SK-N-MC (cell line): Measurements from ENCODE around the gene PBX1.

Source experiments
- DNase-seq: peaks from one replicate; pipeline ENCODE4 v3.0.0-alpha.2; 2011; ENCODE audit warnings: low read depth, low spot score
- H3K27ac ChIP-seq: fragments of 200-600 bp; sonication (generic); 2 replicates; pipeline ENCODE4 v1.5.1; 2016; ENCODE audit warnings: mixed run types
- H3K36me3 ChIP-seq: fragments of 200-600 bp; sonication (generic); 2 replicates; pipeline ENCODE4 v1.6.1; 2017; ENCODE audit warnings: antibody characterized with exemption, low read length, mixed read lengths; ENCODE audit not compliant: insufficient read depth
- H3K4me3 ChIP-seq: fragments of 200-600 bp; sonication (generic); 2 replicates; pipeline ENCODE4 v1.5.1; 2016
- H3K9ac ChIP-seq: fragments of 200-600 bp; sonication (generic); 2 replicates; pipeline ENCODE4 v1.8.0; 2017; ENCODE audit warnings: mixed run types, mixed read lengths; ENCODE audit not compliant: insufficient read length
- H3K9me3 ChIP-seq: fragments of 200-600 bp; sonication (generic); 2 replicates; pipeline ENCODE4 v1.6.1; 2017; ENCODE audit warnings: low read depth, mild to moderate bottlenecking, antibody characterized with exemption, low read length, moderate library complexity, mixed read lengths
- EZH2 ChIP-seq: fragments of 200-600 bp; sonication (generic); IDR thresholded peaks from one replicate; pipeline ENCODE4 v1.6.1; 2017; ENCODE audit warnings: antibody characterized with exemption
- FOXP2 ChIP-seq: optimal IDR thresholded peaks from 2 replicates; pipeline ENCODE3; 2011; ENCODE audit warnings: mild to moderate bottlenecking, moderate library complexity; ENCODE audit not compliant: insufficient read depth; ENCODE audit errors: extremely low read length, control extremely low read depth
- POLR2AphosphoS5 ChIP-seq: IDR thresholded peaks from 2 replicates; pipeline ENCODE4 v1.6.1; 2012; ENCODE audit warnings: mild to moderate bottlenecking, low read depth, low read length, borderline replicate concordance

PBX1 gene

DNA sequence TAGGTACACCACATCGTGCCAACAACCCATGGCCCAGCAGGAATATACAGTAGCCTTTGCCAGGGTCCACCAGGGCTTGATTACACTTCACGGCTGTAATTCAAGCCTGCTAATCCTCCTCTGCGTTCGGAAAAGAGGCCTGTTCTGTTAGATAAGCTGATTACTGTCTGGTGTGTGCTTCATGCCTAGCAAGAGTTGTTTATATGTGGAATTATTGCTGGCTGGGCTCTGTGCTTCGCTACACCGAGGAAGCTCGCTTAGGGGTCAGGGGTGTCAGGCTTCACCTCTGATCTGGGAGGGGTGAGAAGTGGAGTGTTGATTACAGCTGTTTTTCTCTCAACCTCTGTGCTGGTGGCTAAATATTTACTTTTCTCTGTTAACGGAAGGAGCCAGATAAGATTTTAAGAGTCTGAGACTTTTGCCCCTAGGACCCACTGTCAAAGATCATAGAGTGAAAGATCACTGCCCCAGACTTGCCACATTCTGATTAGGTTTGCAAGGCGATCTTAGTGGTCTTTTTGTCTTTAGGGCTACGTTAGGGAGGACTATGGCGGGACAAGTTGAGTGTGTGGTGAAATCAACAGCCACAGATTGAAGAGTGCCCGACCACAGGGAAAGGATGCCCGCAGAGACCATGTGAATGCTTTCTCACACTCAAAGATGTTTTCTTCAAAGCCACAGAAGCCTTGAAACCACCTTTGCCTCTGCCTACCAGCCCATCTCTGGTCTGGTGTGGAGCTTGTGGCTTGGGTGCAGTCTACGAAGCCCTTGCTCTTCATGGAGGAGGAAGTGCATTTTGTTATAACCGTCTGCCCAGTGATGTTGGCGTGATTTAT is 216.1 kb downstream of the PBX1 start:
- Histone ChIP-seq H3K9ac (no peak overlapping the region), H3K4me3 (no peak overlapping the region), H3K27ac (no peak overlapping the region; the same call in 1 of the 2 replicates), H3K9me3 (no peaks in the 10 kb centered on the region), H3K36me3 (no peaks in the 10 kb centered on the region)
- no peak for TF ChIP-seq FOXP2
- no peak for TF ChIP-seq EZH2
- TF ChIP-seq POLR2AphosphoS5, result no peak
- DNase-seq, result no peak

- Histone ChIP-seq H3K36me3 (no peaks in the 10 kb centered on the region), H3K4me3 (no peak overlapping the region), H3K27ac (no peak overlapping the region), H3K9ac (no peak overlapping the region), H3K9me3 (no peaks in the 10 kb centered on the region)
- DNase-seq, result no peak
- TF ChIP-seq EZH2, result no peak
- no peak for TF ChIP-seq POLR2AphosphoS5
- no peak for TF ChIP-seq FOXP2
Measured at GRCh38 chr1:164777518-164777917, 218.5 kb downstream of the PBX1 start.

DNA sequence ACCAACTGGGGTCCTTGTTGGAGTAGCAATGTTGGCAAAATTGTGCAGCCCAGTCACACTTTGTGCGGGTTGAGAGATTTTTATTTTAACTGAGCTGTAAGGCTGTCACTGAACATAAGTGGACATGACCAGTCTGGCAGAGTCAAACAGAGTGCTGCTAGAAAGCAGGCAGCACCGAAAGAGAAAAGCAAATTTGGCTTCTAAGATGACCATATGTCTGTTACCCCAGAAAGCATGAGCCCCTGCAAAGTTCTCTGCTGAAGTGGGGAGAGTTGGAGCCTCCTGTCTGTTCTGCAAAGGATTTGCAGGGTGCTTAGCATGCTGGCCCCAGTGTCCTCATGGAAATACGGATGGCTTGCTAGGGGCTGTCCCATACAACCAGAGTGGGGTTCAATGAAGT is 220.4 kb downstream of the PBX1 start:
- Histone ChIP-seq H3K27ac (no peak overlapping the region), H3K4me3 (no peak overlapping the region), H3K36me3 (no peaks in the 10 kb centered on the region), H3K9me3 (no peaks in the 10 kb centered on the region), H3K9ac (no peak overlapping the region)
- DNase-seq, result no peak
- TF ChIP-seq FOXP2 (no peak), EZH2 (no peak), POLR2AphosphoS5 (no peak)

GRCh38 chr1:164780111-164780812 is 221.3 kb downstream of the PBX1 start:
- Histone ChIP-seq H3K4me3 (0 out of 2 replicates have a peak overlapping the region, but pooled peaks have one; percentile 15), H3K36me3 (no peaks in the 10 kb centered on the region), H3K9ac (no peak overlapping the region), H3K9me3 (no peaks in the 10 kb centered on the region), H3K27ac (peak overlapping the region; percentile 55)
- no peak for DNase-seq
- TF ChIP-seq POLR2AphosphoS5 (no peak), EZH2 (no peak), FOXP2 (no peak)

GRCh38 chr1:164780863-164781262 is 221.9 kb downstream of the PBX1 start:
- peak overlapping the region; percentile 55 for H3K27ac ChIP-seq
- H3K9ac ChIP-seq, result no peak overlapping the region
- H3K36me3 ChIP-seq, result no peaks in the 10 kb centered on the region
- H3K9me3 ChIP-seq, result no peaks in the 10 kb centered on the region
- TF ChIP-seq FOXP2 (no peak), EZH2 (no peak), POLR2AphosphoS5 (no peak)
- H3K4me3 ChIP-seq, result no peak overlapping the region
- DNase-seq, result no peak

GRCh38 chr1:164781972-164782371 is 223.0 kb downstream of the PBX1 start:
- H3K36me3 ChIP-seq, result no peaks in the 10 kb centered on the region
- DNase-seq, result no peak
- no peak overlapping the region for H3K9ac ChIP-seq
- no peaks in the 10 kb centered on the region for H3K9me3 ChIP-seq
- peak overlapping the region; percentile 36; the same call in 1 of the 2 replicates for H3K27ac ChIP-seq
- no peak overlapping the region for H3K4me3 ChIP-seq
- TF ChIP-seq FOXP2 (no peak), EZH2 (no peak), POLR2AphosphoS5 (no peak)

DNA sequence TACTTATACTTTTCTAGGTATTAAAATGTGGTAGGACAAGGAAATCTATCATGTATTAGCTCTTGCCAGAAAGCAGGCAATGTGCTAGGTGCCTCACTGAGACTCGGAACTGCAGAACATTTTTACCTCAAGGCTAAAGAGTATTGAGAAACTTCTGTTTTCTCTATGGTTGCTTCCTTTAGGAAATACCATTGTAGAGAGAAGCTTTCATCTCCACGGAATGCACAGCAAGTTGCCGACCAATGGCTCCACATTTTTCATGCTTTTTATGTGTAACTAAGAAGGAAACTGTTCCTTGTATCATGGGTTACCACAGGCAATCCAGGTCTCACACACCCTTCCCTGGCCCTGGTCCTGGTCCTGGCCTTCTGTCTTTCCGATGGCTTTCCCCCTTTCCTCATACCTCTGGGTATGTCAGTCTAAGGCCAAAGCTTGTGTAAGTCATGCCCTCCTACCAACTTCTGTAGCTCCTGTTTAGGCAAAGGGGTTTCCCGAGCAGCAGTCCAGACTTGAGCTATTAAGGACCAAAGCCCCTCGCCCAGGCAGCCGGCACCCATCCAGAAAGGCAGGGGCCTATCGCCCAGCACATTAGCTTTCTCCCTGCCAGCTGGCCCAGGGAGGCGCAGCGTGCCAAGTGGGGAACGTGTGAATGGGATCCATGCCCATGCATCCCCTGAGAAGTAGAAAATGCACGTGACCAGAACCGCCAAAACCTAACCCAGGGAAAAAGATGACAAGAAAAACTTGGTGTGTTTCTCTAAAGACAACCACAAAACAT is 225.0 kb downstream of the PBX1 start:
- no peaks in the 10 kb centered on the region for H3K36me3 ChIP-seq
- H3K27ac ChIP-seq, result peak overlapping the region; percentile 83
- no peak overlapping the region for H3K9ac ChIP-seq
- TF ChIP-seq FOXP2, result no peak
- peak; percentile 27; the same call in 1 of the 2 replicates for TF ChIP-seq POLR2AphosphoS5
- peak; percentile 84 for DNase-seq
- no peak overlapping the region for H3K4me3 ChIP-seq
- H3K9me3 ChIP-seq, result no peaks in the 10 kb centered on the region

DNA sequence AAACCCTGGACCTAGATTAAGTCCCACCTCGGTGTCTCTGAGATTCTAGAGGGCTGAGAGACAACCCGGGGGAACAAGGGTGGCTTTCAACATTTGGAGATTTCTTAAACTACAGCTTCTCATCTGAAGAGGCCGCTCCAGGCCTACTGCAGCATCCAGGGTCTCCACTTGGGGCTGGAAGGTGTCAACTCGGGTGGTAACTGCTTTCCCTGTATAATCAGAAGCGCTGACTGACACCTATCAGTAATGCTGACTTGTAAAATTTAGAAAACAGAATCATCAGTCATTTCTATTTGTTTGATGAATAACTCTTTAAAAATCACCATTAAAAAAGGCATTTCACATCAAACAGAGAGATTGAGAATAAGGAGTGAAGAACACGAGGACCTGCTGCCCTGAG is 226.0 kb downstream of the PBX1 start:
- Histone ChIP-seq H3K4me3 (no peak overlapping the region), H3K27ac (no peak overlapping the region), H3K9me3 (no peaks in the 10 kb centered on the region), H3K9ac (no peak overlapping the region), H3K36me3 (no peaks in the 10 kb centered on the region)
- no peak for DNase-seq
- no peak for TF ChIP-seq EZH2
- no peak for TF ChIP-seq FOXP2
- no peak for TF ChIP-seq POLR2AphosphoS5
